GM13977 (cell line): ENCODE results near the gene ETV3L.

Experiments used
- DNase-seq: peaks from one replicate; pipeline ENCODE4 v3.0.0; 2012; ENCODE audit warnings: low spot score
- CTCF ChIP-seq: IDR thresholded peaks from 2 replicates; pipeline ENCODE4 v1.5.1; 2012; ENCODE audit warnings: mild to moderate bottlenecking, control low read depth; ENCODE audit not compliant: insufficient read depth; ENCODE audit errors: extremely low read depth, missing control alignments
- in situ Hi-C: fragments of 300-500 bp; cut with MboI; formaldehyde crosslinking; loops from one replicate; pipeline ENCODE4 v1.12.0; 2022; ENCODE audit warnings: low sequenced_read_pairs, low pct_unique_long_range_greater_than_20kb, mixed read lengths, inconsistent platforms; ENCODE audit not compliant: unreplicated experiment

Gene ETV3L

GRCh38 chr1:157133426-157133825 lies 33.8 kb upstream of the ETV3L start:
- TF ChIP-seq CTCF: no peak
- in situ Hi-C loops: no loop called here
- no peak for DNase-seq

GRCh38 chr1:157132616-157133167 lies 33.1 kb upstream of the ETV3L start:
- in situ Hi-C loops: no loop called here
- no peak for TF ChIP-seq CTCF
- no peak for DNase-seq

- no peak for DNase-seq
- in situ Hi-C loops: no loop called here
- no peak for TF ChIP-seq CTCF
Measured at GRCh38 chr1:157132111-157132510, 32.5 kb upstream of the ETV3L start.

GRCh38 chr1:157131281-157131680 lies 31.7 kb upstream of the ETV3L start:
- TF ChIP-seq CTCF: no peak
- DNase-seq: no peak
- in situ Hi-C loops: no loop called here

- DNase-seq: no peak
- in situ Hi-C loops: no loop called here
- TF ChIP-seq CTCF: peak; percentile 19
Measured at GRCh38 chr1:157124855-157125254, 25.2 kb upstream of the ETV3L start.

GRCh38 chr1:157119448-157119847 lies 19.8 kb upstream of the ETV3L start:
- no peak for TF ChIP-seq CTCF
- in situ Hi-C loops: no loop called here
- no peak for DNase-seq

- DNase-seq: no peak
- no peak for TF ChIP-seq CTCF
- in situ Hi-C loops: no loop called here
Measured at GRCh38 chr1:157119008-157119407, 19.4 kb upstream of the ETV3L start.
